Psoas muscle (tissue), 8 donors: ENCODE results near the gene NRIP1. TPM values are rescaled to one million over a fixed set of nuclear protein-coding genes. Genes with fewer than 3 reads are reported as not detected.
"Not testable (repeated sequence)": the region's sequence is repeated elsewhere in the genome, so short reads cannot be mapped to it uniquely, and the experiment has no call there.

Experiments used
- ATAC-seq, 4 donors: fragments of 200-7000 bp; cut with Tn5 transposase; one replicate each; pipeline ENCODE4 v1.9.1; 2020; ENCODE audit warnings: moderate library complexity in 3 of 4, mild to moderate bottlenecking in 2 of 4
- DNase-seq, 2 donors: peaks; one replicate each; pipeline ENCODE4 v3.0.0-alpha.2; 2020
- H3K27ac ChIP-seq: fragments of 200-600 bp; one replicate; pipeline ENCODE4 v1.8.0; 2022
- H3K27me3 ChIP-seq, 3 donors: fragments of 200-600 bp in 1 of 3; one replicate each; pipeline versions ENCODE4 v1.6.1 to v1.8.0; 2013 to 2022; ENCODE audit warnings: low read length in 2 of 3, mild to moderate bottlenecking in 2 of 3, moderate library complexity in 1 of 3; ENCODE audit not compliant: insufficient read depth in 3 of 3
- H3K36me3 ChIP-seq, 2 donors: fragments of 200-600 bp in 1 of 2; one replicate each; pipeline versions ENCODE4 v1.6.1 to v1.8.0; 2013 to 2022; ENCODE audit warnings: low read depth in 1 of 2, mild to moderate bottlenecking in 1 of 2, moderate library complexity in 1 of 2; ENCODE audit not compliant: insufficient read depth in 1 of 2
- H3K4me1 ChIP-seq: fragments of 200-600 bp; one replicate; pipeline ENCODE4 v1.8.0; 2022
- H3K4me3 ChIP-seq: fragments of 200-600 bp; one replicate; pipeline ENCODE4 v1.8.0; 2022; ENCODE audit warnings: mild to moderate bottlenecking
- H3K9me3 ChIP-seq: fragments of 200-600 bp; one replicate; pipeline ENCODE4 v1.8.0; 2022
- WGBS, 3 donors: extraction: QIAGEN DNeasy Blood & Tissue Kit; methylation state at CpG; one replicate each; pipeline versions ENCODE4 v1.1.6 to v1.1.7; 2013; 5-methylcytosine and 5-hydroxymethylcytosine counted together
- intact Hi-C, 2 donors: fragments of 100-400 bp; cut with DNase I; formaldehyde crosslinking; loops; one replicate each; pipeline versions ENCODE4 v1.11.0 to v1.14.2; 2022
- polyA plus RNA-seq, 3 donors: library from polyadenylated mRNA; stranded (reverse); fragments of 200-250 nt; gene quantifications; one replicate each; pipeline ENCODE4 v1.2.3, GENCODE V29; 2013
- total RNA-seq, 4 donors: library from RNA; stranded (reverse); fragmentation: NEBNext Ultra II Directional in 2 of 4; extraction: Animal tissue kit (Norgen Biotek cat#: 25700) in 2 of 4; gene quantifications; one replicate each; pipeline versions ENCODE4 v1.2.1 to v1.2.4, GENCODE V29; 2021 to 2023
- TF ChIP-seq, protein P1 (sequence below): fragments of 200-600 bp; IDR thresholded peaks from one replicate; pipeline ENCODE4 v1.8.0; 2022; ENCODE audit warnings: antibody characterized with exemption
- donor health status: healthy with polysubstance abuse.
- donor health status: DM: no; HTN: no; CAD: no; lungs with moderate emphysema.
- donor health status: Bipolar disorder and iron deficiency.
- donor health status: healthy.
- donor health status: DM: yes; HTN: yes; CAD: no.
- donor health status: DM: no; HTN: no; CAD: no.
- donor health status: DM: no; HTN: no; CAD: no.
- donor health status: DM: yes; HTN: yes; CAD: no.

Gene NRIP1
- total and polyA plus RNA-seq, 7 donors, result 12.1 to 137 (median 42.8) TPM

- DNase-seq (no peak), ATAC-seq (no peak)
- TF ChIP-seq, protein P1, sequence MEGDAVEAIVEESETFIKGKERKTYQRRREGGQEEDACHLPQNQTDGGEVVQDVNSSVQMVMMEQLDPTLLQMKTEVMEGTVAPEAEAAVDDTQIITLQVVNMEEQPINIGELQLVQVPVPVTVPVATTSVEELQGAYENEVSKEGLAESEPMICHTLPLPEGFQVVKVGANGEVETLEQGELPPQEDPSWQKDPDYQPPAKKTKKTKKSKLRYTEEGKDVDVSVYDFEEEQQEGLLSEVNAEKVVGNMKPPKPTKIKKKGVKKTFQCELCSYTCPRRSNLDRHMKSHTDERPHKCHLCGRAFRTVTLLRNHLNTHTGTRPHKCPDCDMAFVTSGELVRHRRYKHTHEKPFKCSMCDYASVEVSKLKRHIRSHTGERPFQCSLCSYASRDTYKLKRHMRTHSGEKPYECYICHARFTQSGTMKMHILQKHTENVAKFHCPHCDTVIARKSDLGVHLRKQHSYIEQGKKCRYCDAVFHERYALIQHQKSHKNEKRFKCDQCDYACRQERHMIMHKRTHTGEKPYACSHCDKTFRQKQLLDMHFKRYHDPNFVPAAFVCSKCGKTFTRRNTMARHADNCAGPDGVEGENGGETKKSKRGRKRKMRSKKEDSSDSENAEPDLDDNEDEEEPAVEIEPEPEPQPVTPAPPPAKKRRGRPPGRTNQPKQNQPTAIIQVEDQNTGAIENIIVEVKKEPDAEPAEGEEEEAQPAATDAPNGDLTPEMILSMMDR, result no peak
- H3K27ac ChIP-seq, result no peak overlapping the region
- intact Hi-C loops, result no loop called here
- WGBS, 3 donors, result 76 to 83% (median 76%) methylated on average over 1 of the region's 1 CpG
- H3K4me3 ChIP-seq, result no peak overlapping the region
- peaks cover 0 to 9% of the 10 kb centered on the region in 2 donors for H3K36me3 ChIP-seq
- H3K4me1 ChIP-seq, result peaks cover 41% of the 10 kb centered on the region
- H3K27me3 ChIP-seq, result no peaks in the 10 kb centered on the region
- H3K9me3 ChIP-seq, result no peaks in the 10 kb centered on the region
Observed at GRCh38 chr21:15036189-15036588, 28.6 kb downstream of the NRIP1 start.

- H3K4me3 ChIP-seq, result no peak overlapping the region
- no peak overlapping the region for H3K27ac ChIP-seq
- intact Hi-C loops, result loop anchor here in 1 of 2 donors (1.0 kb wide), 1 partner anchor 28 kb away; no protein-coding TSS in a partner anchor
- DNase-seq (no peak), ATAC-seq (no peak)
- 23 to 34% (median 28%) methylated on average over 2 of the region's 2 CpGs for WGBS, 3 donors
- H3K36me3 ChIP-seq, result peaks cover 0 to 4% of the 10 kb centered on the region in 2 donors
- no peaks in the 10 kb centered on the region for H3K9me3 ChIP-seq
- TF ChIP-seq, protein P1, result no peak
- no peaks in the 10 kb centered on the region for H3K27me3 ChIP-seq
- peaks cover 30% of the 10 kb centered on the region for H3K4me1 ChIP-seq
Observed at GRCh38 chr21:15034126-15034853, 30.5 kb downstream of the NRIP1 start.

DNA sequence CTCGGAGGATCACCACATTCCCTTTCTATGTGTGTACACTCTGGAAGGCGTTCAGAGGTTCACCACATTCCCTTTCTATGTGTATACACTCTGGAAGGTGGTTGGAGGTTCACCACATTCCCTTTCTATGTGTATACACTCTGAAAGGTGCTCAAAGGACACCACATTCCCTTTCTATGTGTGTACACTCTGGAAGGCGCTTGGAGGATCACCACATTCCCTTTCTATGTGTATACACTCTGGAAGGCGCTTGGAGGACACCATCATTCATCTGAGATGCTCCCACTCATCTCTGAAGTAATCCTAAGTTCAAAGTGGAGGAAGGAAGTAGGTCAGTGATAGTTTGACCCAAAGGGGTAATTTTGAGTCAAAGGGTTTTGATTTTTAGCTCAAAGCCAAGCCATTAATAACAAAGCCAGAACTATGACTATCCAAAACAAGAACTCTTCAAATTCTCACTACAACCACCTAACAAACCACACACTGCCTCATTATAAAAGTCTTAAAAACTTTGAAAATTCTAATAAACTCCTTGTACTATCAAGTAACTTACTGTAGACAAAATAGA, 32.9 kb downstream of the NRIP1 start:
- ATAC-seq (no peak), DNase-seq (no peak)
- intact Hi-C loops, result no loop called here
- no peak overlapping the region for H3K4me3 ChIP-seq
- no peak overlapping the region for H3K27ac ChIP-seq
- 96 to 100% (median 97%) methylated on average over 2 of the region's 4 CpGs for WGBS, 3 donors
- no peaks in the 10 kb centered on the region for H3K36me3 ChIP-seq
- no peaks in the 10 kb centered on the region for H3K27me3 ChIP-seq
- H3K4me1 ChIP-seq, result peaks cover 44% of the 10 kb centered on the region
- TF ChIP-seq, protein P1, result no peak
- no peaks in the 10 kb centered on the region for H3K9me3 ChIP-seq

DNA sequence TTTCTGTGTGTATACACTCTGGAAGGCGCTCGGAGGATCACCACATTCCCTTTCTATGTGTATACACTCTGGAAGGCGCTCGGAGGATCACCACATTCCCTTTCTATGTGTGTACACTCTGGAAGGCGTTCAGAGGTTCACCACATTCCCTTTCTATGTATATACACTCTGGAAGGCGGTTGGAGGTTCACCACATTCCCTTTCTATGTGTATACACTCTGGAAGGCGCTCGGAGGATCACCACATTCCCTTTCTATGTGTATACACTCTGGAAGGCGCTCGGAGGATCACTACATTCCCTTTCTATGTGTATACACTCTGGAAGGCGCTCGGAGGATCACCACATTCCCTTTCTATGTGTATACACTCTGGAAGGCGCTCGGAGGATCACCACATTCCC, 33.4 kb downstream of the NRIP1 start:
- H3K36me3 ChIP-seq, H3K27ac ChIP-seq, H3K9me3 ChIP-seq, H3K4me3 ChIP-seq, H3K27me3 ChIP-seq, DNase-seq, ATAC-seq, intact Hi-C loops: not testable (repeated sequence)
- 85 to 98% (median 85%) methylated on average over 10 to 12 of the region's 14 CpGs for WGBS, 3 donors
- H3K4me1 ChIP-seq, result peaks cover 44% of the 10 kb centered on the region

DNA sequence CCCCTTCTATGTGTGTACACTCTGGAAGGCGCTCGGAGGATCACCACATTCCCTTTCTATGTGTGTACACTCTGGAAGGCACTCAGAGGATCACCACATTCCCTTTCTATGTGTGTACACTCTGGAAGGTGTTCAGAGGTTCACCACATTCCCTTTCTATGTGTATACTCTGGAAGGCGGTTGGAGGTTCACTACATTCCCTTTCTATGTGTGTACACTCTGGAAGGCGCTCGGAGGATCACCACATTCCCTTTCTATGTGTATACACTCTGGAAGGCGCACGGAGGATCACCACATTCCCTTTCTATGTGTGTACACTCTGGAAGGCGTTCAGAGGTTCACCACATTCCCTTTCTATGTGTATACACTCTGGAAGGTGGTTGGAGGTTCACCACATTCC, 33.9 kb downstream of the NRIP1 start:
- H3K4me3 ChIP-seq, H3K27ac ChIP-seq, H3K9me3 ChIP-seq, DNase-seq, ATAC-seq, H3K36me3 ChIP-seq, H3K27me3 ChIP-seq, intact Hi-C loops: not testable (repeated sequence)
- H3K4me1 ChIP-seq, result peaks cover 41% of the 10 kb centered on the region
- 96 to 98% (median 97%) methylated on average over 8 of the region's 8 CpGs for WGBS, 3 donors
